BLaER1 treated with 17β-estradiol and CSF1 and Interleukin-3, amounts not matched to agents 10 nM and 100 nM (cell line): Measurements from ENCODE around the gene COIL.

Source experiments
- H3K27ac ChIP-seq, 11 experiments: shearing (Covaris generic); formaldehyde crosslinking; 2 replicates each; pipeline ENCODE4 v1.8.1; 2022
- H3K27me3 ChIP-seq, 11 experiments: shearing (Covaris generic); formaldehyde crosslinking; 2 replicates each; pipeline ENCODE4 v1.8.1; 2022
- H3K36me3 ChIP-seq, 11 experiments: shearing (Covaris generic); formaldehyde crosslinking; 2 replicates each; pipeline ENCODE4 v1.8.1; 2022
- H3K4me1 ChIP-seq, 10 experiments: shearing (Covaris generic); formaldehyde crosslinking; 2 replicates each; pipeline ENCODE4 v1.8.1; 2022
- H3K4me2 ChIP-seq, 11 experiments: shearing (Covaris generic); formaldehyde crosslinking; 2 replicates each; pipeline ENCODE4 v1.8.1; 2022
- H3K4me3 ChIP-seq, 10 experiments: shearing (Covaris generic); formaldehyde crosslinking; 2 replicates each; pipeline ENCODE4 v1.8.1; 2022
- H3K9ac ChIP-seq, 11 experiments: shearing (Covaris generic); formaldehyde crosslinking; 2 replicates each; pipeline ENCODE4 v1.8.1; 2022
- H3K9me3 ChIP-seq, 11 experiments: shearing (Covaris generic); formaldehyde crosslinking; replicated peaks in 1 of 11; 2 replicates each; pipeline ENCODE4 v1.8.1; 2022
- H4K20me1 ChIP-seq, 11 experiments: shearing (Covaris generic); formaldehyde crosslinking; 2 replicates each; pipeline ENCODE4 v1.8.1; 2022
- Cebpa-rat ChIP-seq, 11 experiments: shearing (Covaris generic); IDR thresholded peaks; 2 replicates each; pipeline ENCODE4 v1.8.1; 2022

COIL gene

DNA sequence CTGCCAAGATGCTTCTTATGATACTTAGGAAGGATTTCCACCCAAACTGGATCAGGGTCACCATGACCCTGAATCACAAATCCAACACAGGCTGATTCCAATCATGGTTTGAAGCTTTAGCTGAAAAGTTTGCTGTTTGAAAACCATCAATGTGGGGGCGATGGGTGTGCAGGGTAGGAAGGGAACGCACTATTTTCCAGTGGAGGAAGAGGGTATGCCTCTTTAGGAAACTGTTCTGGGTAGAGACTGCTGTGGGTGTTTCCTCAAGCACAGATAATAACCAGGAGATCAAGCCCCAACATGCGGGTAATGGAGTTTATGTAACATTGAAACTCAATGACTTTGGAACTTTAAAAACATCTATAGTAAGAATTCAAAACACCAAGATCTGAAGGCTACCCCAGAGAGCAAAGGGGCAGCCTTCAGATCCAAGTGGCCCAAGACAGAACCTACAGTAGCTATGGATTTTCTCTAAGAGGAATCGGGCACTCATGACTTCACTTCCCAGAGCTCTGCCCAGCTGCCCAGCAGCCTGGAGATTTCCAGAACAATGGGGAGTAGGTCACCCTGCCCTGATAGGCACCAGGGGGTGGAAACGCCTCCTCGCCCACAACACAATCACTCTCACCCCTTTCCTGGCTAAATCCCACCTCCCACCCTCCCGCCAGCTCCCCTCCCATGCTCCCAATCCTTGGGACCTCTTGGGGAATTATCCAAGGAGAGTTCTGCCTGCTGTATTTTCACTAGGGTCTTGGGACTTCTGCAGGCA lies 69.8 kb downstream of the COIL start:
- TF ChIP-seq Cebpa-rat (IDR thresholded peaks at IDR 0.05), result no peak
- peaks cover 0 to 10% (median 0%) of the 10 kb centered on the region in 10 experiments; a peak in 4 of 20 replicates for H3K4me1 ChIP-seq
- peaks cover 47 to 70% (median 57%) of the 10 kb centered on the region in 11 experiments for H3K9me3 ChIP-seq
- H4K20me1 ChIP-seq, result peaks cover 0 to 36% (median 0%) of the 10 kb centered on the region in 11 experiments; a peak in 7 of 22 replicates
- H3K27ac ChIP-seq, result no peak overlapping the region
- H3K36me3 ChIP-seq, result peaks cover 99 to 100% (median 100%) of the 10 kb centered on the region in 11 experiments
- no peak overlapping the region for H3K4me2 ChIP-seq
- no peaks in the 10 kb centered on the region for H3K27me3 ChIP-seq
- H3K4me3 ChIP-seq, result no peak overlapping the region
- no peak overlapping the region for H3K9ac ChIP-seq

DNA sequence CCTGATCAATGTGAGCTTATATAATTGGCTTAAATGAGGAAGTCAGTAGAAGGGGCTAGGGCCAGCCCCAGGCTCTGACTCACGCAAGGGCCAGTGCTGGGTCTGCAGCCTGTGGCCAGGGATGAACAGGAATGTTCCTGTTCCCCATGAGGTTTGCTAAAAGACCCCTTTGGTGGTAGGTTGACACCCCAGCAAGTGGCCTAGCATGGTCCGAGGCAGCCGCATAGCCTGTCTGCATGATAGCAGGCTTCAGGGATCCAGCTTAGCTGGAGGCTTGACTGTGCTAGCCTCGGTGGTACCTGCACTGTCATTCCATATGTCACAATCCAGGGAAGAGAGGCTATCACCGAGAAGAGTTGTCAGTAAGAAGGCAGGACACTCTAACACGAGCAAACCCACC lies 70.5 kb downstream of the COIL start:
- no peak for TF ChIP-seq Cebpa-rat (IDR thresholded peaks at IDR 0.05)
- Histone ChIP-seq H3K27me3 (no peaks in the 10 kb centered on the region), H3K36me3 (peaks cover 92 to 100% (median 96%) of the 10 kb centered on the region in 11 experiments), H3K27ac (no peak overlapping the region), H4K20me1 (peaks cover 0 to 31% (median 0%) of the 10 kb centered on the region in 11 experiments; a peak in 6 of 22 replicates), H3K4me3 (no peak overlapping the region), H3K4me2 (no peak overlapping the region), H3K4me1 (peaks cover 0 to 17% (median 0%) of the 10 kb centered on the region in 10 experiments; a peak in 4 of 20 replicates), H3K9ac (no peak overlapping the region), H3K9me3 (peaks cover 47 to 70% (median 57%) of the 10 kb centered on the region in 11 experiments)
